ENCODE results near the gene GPALPP1.

DNA sequence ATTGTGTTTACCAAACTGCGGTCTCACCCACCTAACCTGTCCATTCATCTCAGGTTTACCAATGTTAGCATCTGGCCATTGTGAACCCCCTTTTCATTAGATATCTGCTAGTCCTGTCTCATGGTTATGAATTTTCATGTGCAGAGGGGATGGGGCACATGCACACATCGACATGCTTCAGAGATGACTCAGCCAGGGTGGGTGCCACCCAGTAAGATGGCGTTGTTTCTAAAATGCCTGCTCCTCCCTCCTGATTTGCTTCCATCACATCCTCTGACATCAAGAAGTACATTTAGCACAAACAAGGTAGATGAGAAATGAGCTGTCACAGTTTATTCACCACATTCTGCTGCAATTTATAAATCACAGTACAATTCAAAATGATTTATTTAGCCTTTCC lies 51.3 kb downstream of the GPALPP1 start:
- TF ChIP-seq CTCF (IDR thresholded peaks at IDR 0.05) (no peak), POLR2A (IDR thresholded peaks at IDR 0.05; ENCODE audit: low read depth) (no peak)
